Activated CD4-positive, alpha-beta memory T cell treated with anti-CD3 and anti-CD28 coated beads for 36 hours (primary cell): ENCODE results near the gene NRK. TPM values are rescaled to one million over a fixed set of nuclear protein-coding genes. Genes with fewer than 3 reads are reported as not detected.
"Not testable (repeated sequence)": the region's sequence is repeated elsewhere in the genome, so short reads cannot be mapped to it uniquely, and the experiment has no call there.

ENCODE experiments used
- CTCF ChIA-PET: fragments of 350-600 bp; sonication (Branson Sonifier 250); formaldehyde crosslinking; loops from one replicate; lab custom pipeline; 2021; ENCODE audit warnings: antibody characterized with exemption, inconsistent platforms; lab: Charles Lee
- POLR2A ChIA-PET: fragments of 350-600 bp; sonication (Branson Sonifier 250); formaldehyde crosslinking; loops from one replicate; lab custom pipeline; 2021; ENCODE audit warnings: antibody characterized with exemption; lab: Charles Lee
- DNase-seq: peaks from one replicate; pipeline ENCODE4 v3.0.0-alpha.2; 2020
- H3K27ac Mint-ChIP-seq: one replicate; pipeline ENCODE4 v1.8.0; 2021; ENCODE audit warnings: mixed read lengths
- H3K27me3 Mint-ChIP-seq: one replicate; pipeline ENCODE4 v1.8.0; 2021; ENCODE audit warnings: mixed read lengths
- H3K36me3 Mint-ChIP-seq: one replicate; pipeline ENCODE4 v1.8.0; 2021; ENCODE audit warnings: mixed read lengths
- H3K4me1 Mint-ChIP-seq: one replicate; pipeline ENCODE4 v1.8.0; 2021; ENCODE audit warnings: low read depth, mixed read lengths
- H3K4me3 Mint-ChIP-seq: one replicate; pipeline ENCODE4 v1.8.0; 2021; ENCODE audit warnings: mild to moderate bottlenecking, mixed read lengths
- H3K9me3 Mint-ChIP-seq: one replicate; pipeline ENCODE4 v1.8.0; 2021; ENCODE audit warnings: mixed read lengths
- intact Hi-C: fragments of 100-400 bp; cut with micrococcal nuclease; formaldehyde crosslinking; loops from one replicate; pipeline ENCODE4 v1.15.1; 2023
- total RNA-seq, 2 experiments: library from RNA; stranded (reverse); gene quantifications; one replicate each; pipeline ENCODE4 v1.2.3, GENCODE V29; 2021

Gene NRK
- total RNA-seq, 2 experiments from 2014 or later, result not detected

DNA sequence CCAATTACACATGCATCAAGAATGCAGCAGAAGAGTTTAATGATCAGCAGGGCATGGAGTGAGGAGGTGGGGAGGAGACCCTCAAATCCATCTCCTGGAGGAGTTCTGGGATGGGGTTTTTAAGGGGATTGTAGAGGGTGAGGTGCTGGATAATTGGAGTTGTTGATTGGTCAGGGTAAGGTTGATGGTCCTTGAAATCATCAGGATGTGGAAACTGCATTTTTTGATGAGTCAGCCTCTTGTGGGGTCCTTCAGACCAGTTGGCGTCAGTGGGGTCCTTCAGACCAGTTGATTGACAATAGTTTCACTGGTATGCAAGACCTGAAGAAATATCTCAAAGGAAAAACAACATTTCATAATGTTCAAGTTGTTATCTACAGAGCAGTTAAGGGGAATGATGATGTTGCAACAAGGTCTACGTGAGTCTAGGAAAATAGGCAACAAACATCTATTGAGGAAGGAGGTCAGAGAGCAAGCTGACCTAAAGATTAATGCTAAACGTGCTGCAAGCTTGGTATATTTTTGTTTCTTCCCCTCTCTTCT lies 88.3 kb downstream of the NRK start:
- CTCF ChIA-PET, result no interaction called here
- Mint-ChIP-seq H3K27ac (no peak overlapping the region), H3K4me1 (no peaks in the 10 kb centered on the region), H3K27me3 (no peaks in the 10 kb centered on the region), H3K9me3 (no peaks in the 10 kb centered on the region), H3K4me3 (no peak overlapping the region), H3K36me3 (no peaks in the 10 kb centered on the region)
- intact Hi-C loops, result no loop called here
- POLR2A ChIA-PET, result no interaction called here
- no peak for DNase-seq

- Mint-ChIP-seq H3K27ac (no peak overlapping the region), H3K27me3 (no peaks in the 10 kb centered on the region), H3K36me3 (no peaks in the 10 kb centered on the region), H3K4me1 (no peaks in the 10 kb centered on the region), H3K9me3 (no peaks in the 10 kb centered on the region), H3K4me3 (no peak overlapping the region)
- POLR2A ChIA-PET, result no interaction called here
- intact Hi-C loops, result no loop called here
- CTCF ChIA-PET, result no interaction called here
- no peak for DNase-seq
Observed at GRCh38 chrX:105945266-105945665, 122.9 kb downstream of the NRK start.

DNA sequence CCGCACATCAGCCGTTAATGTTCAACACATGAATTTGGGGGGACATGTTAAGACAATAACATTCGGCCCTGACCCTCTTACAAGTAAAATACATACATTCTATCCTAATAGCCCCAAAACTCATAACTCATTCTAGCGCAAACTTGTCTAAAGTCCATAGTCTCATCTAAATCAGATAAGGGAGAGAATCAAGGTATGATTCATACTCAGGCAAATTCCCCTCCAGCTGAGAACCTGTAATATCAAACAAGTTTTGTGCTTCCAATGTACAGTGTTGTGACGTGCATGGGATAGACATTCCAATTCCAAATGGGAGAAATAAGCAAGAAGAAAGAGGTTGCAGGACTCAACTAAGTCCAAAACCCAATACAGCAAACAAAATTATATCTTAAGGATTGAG lies 147.1 kb downstream of the NRK start:
- Mint-ChIP-seq H3K4me1 (no peaks in the 10 kb centered on the region), H3K4me3 (no peak overlapping the region), H3K9me3 (no peaks in the 10 kb centered on the region), H3K27me3 (no peaks in the 10 kb centered on the region), H3K27ac (no peak overlapping the region), H3K36me3 (no peaks in the 10 kb centered on the region)
- POLR2A ChIA-PET, result no interaction called here
- DNase-seq, result no peak
- CTCF ChIA-PET, result no interaction called here
- intact Hi-C loops, result no loop called here

DNA sequence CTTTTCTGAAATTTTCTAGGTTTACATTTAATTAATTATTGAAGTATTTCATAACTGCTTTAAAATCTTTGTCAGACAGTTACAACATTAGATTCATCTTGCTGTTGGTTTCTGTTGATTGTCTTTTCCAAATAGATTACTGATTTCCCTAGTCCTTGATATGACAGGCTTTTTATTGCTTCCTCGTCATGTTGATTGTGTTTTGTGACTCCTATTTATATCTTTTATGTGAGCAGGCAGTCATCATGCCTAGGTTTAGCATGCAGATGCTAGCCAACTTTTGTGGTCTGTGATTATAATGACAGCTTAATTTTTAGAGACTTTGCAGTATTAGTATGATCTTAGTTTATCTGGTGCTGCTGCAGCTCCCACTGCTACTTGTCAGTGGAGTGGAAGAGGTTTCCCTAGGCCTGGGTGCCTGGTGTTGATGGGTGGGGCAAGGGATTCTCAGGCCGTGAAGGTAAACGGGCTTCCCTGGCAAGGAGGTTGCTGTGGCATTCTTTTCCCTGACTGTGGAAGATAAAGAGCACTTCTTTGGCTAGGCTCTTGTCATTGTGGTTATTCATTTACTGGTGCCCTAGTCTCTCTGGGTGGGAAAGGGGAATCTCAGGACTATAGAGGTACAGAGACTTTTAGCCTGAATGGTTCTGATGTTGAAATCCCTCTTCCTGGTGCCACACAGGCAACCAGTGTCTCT lies 150.5 kb downstream of the NRK start:
- DNase-seq, result no peak
- CTCF ChIA-PET, result no interaction called here
- H3K4me1 Mint-ChIP-seq, result no peaks in the 10 kb centered on the region
- intact Hi-C loops, result no loop called here
- H3K27ac Mint-ChIP-seq, result no peak overlapping the region
- H3K27me3 Mint-ChIP-seq, result no peaks in the 10 kb centered on the region
- POLR2A ChIA-PET, result no interaction called here
- no peaks in the 10 kb centered on the region for H3K9me3 Mint-ChIP-seq
- no peak overlapping the region for H3K4me3 Mint-ChIP-seq
- H3K36me3 Mint-ChIP-seq, result no peaks in the 10 kb centered on the region

DNA sequence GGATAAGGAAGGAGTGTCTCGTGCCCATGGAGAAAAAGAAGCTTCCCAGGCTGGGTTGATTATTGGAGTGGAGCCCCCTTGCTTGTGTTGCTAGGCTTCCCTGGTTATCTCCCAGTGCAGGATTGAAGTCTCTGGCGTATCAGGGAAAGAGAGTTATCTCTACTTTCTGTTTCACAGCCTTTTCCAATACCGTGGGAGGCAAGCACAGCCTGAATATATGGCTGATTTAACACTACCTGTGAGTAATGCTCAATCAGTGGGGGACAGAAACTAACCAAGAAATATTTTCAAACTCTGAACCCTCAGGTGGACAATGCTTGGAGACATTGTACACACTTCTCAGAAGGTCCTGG lies 151.0 kb downstream of the NRK start:
- ChIA-PET CTCF (no interaction called here), POLR2A (no interaction called here)
- intact Hi-C loops, result no loop called here
- Mint-ChIP-seq H3K4me1 (no peaks in the 10 kb centered on the region), H3K27me3 (no peaks in the 10 kb centered on the region), H3K27ac (no peak overlapping the region), H3K4me3 (no peak overlapping the region), H3K9me3 (no peaks in the 10 kb centered on the region), H3K36me3 (no peaks in the 10 kb centered on the region)
- no peak for DNase-seq

DNA sequence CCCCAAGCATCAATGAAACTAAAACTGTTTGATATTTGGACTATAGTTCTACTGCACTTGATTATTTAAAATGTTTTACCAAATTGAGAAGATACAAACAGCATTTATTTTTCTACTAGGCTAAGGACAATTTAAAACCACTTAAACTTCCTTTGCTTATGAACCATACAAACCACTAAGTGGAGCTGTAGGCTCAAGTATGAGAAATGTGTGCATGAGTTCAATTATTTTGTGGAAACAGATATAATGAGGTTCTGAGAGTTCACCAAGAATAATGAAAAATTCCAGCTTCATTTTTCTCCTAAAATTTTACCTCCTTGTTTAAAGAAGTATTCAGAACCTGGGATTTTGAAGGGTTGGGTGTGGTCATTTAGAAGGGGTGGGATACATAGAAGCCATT lies 153.0 kb downstream of the NRK start:
- Mint-ChIP-seq H3K27ac (no peak overlapping the region), H3K4me3 (no peak overlapping the region), H3K4me1 (no peaks in the 10 kb centered on the region), H3K36me3 (no peaks in the 10 kb centered on the region), H3K9me3 (no peaks in the 10 kb centered on the region), H3K27me3 (no peaks in the 10 kb centered on the region)
- intact Hi-C loops, result no loop called here
- ChIA-PET POLR2A (no interaction called here), CTCF (no interaction called here)
- DNase-seq, result no peak

- intact Hi-C loops, result no loop called here
- no peaks in the 10 kb centered on the region for H3K9me3 Mint-ChIP-seq
- no peaks in the 10 kb centered on the region for H3K27me3 Mint-ChIP-seq
- no peak overlapping the region for H3K4me3 Mint-ChIP-seq
- H3K4me1 Mint-ChIP-seq, result no peaks in the 10 kb centered on the region
- CTCF ChIA-PET, result no interaction called here
- no peak for DNase-seq
- POLR2A ChIA-PET, result no interaction called here
- no peaks in the 10 kb centered on the region for H3K36me3 Mint-ChIP-seq
- no peak overlapping the region for H3K27ac Mint-ChIP-seq
Observed at GRCh38 chrX:105981772-105982485, 159.6 kb downstream of the NRK start.

GRCh38 chrX:105988487-105988886 lies 166.1 kb downstream of the NRK start:
- H3K36me3 Mint-ChIP-seq, H3K4me1 Mint-ChIP-seq, CTCF ChIA-PET, H3K27ac Mint-ChIP-seq, POLR2A ChIA-PET, H3K9me3 Mint-ChIP-seq, DNase-seq, H3K4me3 Mint-ChIP-seq, H3K27me3 Mint-ChIP-seq, intact Hi-C loops: not testable (repeated sequence)

DNA sequence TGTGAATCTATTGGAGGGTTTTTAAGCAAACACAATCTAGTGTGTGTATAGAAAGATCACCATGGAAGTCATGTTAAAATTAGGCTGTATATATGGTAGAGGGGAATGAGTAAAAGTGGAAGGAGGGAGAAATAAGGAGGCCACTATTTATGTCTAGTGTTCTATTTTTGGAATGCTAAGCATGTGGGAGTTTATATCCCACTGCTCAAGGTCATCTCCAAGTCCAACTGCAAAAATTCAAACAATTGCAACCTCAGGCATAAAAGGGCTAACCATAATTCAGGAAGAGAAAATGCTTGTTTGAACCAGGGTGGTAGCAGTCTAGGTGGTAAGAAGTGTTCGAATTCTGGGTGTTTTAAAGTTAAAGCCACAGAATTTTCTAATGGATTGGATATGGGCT lies 177.0 kb downstream of the NRK start:
- DNase-seq, result no peak
- Mint-ChIP-seq H3K27ac (no peak overlapping the region), H3K4me3 (no peak overlapping the region), H3K4me1 (no peaks in the 10 kb centered on the region), H3K27me3 (no peaks in the 10 kb centered on the region), H3K9me3 (no peaks in the 10 kb centered on the region), H3K36me3 (no peaks in the 10 kb centered on the region)
- intact Hi-C loops, result no loop called here
- CTCF ChIA-PET, result no interaction called here
- POLR2A ChIA-PET, result no interaction called here

DNA sequence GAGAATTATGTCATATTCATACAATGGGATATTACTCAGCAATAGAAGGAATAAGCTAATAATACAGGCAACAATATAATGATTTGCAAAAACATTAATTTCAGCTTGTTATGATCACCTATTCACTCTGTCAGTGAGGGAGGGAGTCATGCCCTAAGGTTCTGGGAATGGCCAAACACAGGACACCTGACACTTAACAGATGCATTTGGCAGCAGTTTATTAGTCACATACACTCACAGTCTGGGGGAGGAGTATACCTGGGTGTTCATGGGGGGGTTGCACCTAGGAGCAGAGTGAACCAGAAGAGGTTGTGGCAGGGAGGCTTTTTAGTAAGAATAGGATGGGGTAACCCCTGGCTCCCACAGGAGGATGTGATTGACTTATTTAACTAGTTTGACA lies 177.9 kb downstream of the NRK start:
- intact Hi-C loops, result no loop called here

GRCh38 chrX:106000609-106001008 lies 178.3 kb downstream of the NRK start:
- H3K27ac Mint-ChIP-seq, H3K4me3 Mint-ChIP-seq, POLR2A ChIA-PET, H3K36me3 Mint-ChIP-seq, DNase-seq, H3K4me1 Mint-ChIP-seq, H3K27me3 Mint-ChIP-seq, CTCF ChIA-PET, H3K9me3 Mint-ChIP-seq, intact Hi-C loops: not testable (repeated sequence)

More for the DNA sequence above, 177.9 kb downstream of the NRK start:
- H3K9me3 Mint-ChIP-seq, result no peaks in the 10 kb centered on the region
- no peak overlapping the region for H3K4me3 Mint-ChIP-seq
- no peaks in the 10 kb centered on the region for H3K27me3 Mint-ChIP-seq
- no peak overlapping the region for H3K27ac Mint-ChIP-seq
- DNase-seq, result no peak
- ChIA-PET CTCF (no interaction called here), POLR2A (no interaction called here)
- H3K4me1 Mint-ChIP-seq, result no peaks in the 10 kb centered on the region
- no peaks in the 10 kb centered on the region for H3K36me3 Mint-ChIP-seq

- DNase-seq, result no peak
- H3K9me3 Mint-ChIP-seq, result peaks cover 3% of the 10 kb centered on the region
- ChIA-PET POLR2A (no interaction called here), CTCF (no interaction called here)
- H3K27me3 Mint-ChIP-seq, result no peaks in the 10 kb centered on the region
- H3K27ac Mint-ChIP-seq, result no peak overlapping the region
- intact Hi-C loops, result no loop called here
- H3K4me1 Mint-ChIP-seq, result no peaks in the 10 kb centered on the region
- no peaks in the 10 kb centered on the region for H3K36me3 Mint-ChIP-seq
- H3K4me3 Mint-ChIP-seq, result no peak overlapping the region
Observed at GRCh38 chrX:106005684-106006083, 183.3 kb downstream of the NRK start.

GRCh38 chrX:106007815-106008214 lies 185.5 kb downstream of the NRK start:
- no peaks in the 10 kb centered on the region for H3K4me1 Mint-ChIP-seq
- no peak for DNase-seq
- ChIA-PET POLR2A (no interaction called here), CTCF (no interaction called here)
- H3K4me3 Mint-ChIP-seq, result no peak overlapping the region
- H3K27me3 Mint-ChIP-seq, result no peaks in the 10 kb centered on the region
- intact Hi-C loops, result no loop called here
- H3K9me3 Mint-ChIP-seq, result peaks cover 8% of the 10 kb centered on the region
- H3K27ac Mint-ChIP-seq, result no peak overlapping the region
- no peaks in the 10 kb centered on the region for H3K36me3 Mint-ChIP-seq
